HG03097 (cell line): Measurements from ENCODE around the gene ELL2.

Experiments used
- ATAC-seq: cut with Tn5 transposase; IDR thresholded peaks from one replicate; pipeline ENCODE4 v1.9.1; 2021; ENCODE audit not compliant: unreplicated experiment, low FRiP score

The ELL2 gene

DNA sequence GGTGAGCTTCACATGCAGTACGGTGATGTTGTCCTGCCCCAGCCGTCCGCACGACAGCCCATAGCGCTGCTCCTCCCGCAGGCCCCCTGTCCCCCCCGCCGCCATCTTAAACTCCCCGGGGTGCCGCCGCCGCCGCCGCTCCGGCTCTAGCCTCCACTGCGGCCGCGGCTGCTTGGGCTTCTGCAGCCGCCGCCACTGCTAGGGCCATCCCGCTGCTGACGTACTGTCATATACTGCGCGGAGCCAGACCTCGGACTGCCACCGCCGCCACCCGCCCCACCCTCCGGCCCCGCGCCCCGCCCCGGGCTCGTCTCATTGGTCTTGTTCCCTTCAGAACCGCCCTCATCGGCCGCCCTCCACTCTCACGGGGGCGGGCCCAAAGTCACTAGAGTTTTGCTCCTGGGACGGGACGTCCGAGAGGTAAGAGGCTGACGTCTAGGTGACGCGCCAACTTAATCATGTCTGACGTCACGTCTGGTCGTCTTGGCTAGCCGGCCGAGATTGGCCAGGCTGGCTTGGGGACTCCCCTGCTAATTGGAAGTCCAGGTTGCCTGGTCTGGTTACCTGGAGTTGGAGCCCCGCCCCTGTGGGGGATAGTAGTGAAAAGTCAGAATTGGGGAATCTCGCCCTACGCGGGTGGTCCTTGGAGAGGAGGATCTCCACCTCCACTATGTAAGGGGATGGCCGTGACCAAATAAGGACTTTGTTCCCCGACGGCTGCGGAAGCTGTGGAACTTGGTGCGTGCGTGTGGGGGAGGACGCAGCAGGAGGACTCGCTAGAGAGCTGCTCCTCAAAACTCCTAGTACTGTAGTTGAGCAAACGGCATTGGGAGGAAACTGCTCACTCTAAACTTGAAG lies at the start of gene ELL2:
ELL2 (minus strand) TSS at position 235 of the 858 bp plus-strand sequence; CDS start at position 105, 130 bp downstream.
- ATAC-seq, result peak; percentile 83

DNA sequence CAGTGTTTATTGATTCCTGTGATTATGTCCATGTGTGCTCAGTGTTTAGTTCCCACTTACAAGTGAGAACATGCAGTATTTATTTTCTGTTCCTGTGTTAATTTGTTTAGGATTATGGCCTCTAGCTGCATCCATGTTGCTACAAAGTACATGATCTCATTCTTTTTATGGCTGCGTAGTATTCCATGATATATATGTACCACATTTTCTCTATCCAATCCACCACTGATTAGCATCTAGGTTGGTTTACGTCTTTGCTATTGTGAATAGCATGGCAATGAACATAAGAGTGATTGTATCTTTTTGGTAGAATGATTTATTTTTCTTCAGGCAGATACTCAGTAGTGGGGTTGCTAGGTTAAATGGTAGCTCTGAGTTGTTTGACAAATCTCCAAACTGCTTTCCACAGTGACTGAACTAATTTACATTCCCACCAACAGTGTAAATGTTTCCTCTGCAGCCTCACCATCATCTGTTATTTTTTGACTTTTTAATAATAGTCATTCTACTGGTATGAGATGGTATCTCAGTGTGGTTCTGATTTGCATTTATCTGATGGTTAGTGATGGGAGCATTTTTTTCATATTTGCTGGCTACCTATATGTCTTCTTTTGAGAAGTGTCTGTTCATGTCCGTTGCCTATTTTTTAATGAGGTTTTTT lies 47.5 kb upstream of the ELL2 start:
- ATAC-seq, result no peak

DNA sequence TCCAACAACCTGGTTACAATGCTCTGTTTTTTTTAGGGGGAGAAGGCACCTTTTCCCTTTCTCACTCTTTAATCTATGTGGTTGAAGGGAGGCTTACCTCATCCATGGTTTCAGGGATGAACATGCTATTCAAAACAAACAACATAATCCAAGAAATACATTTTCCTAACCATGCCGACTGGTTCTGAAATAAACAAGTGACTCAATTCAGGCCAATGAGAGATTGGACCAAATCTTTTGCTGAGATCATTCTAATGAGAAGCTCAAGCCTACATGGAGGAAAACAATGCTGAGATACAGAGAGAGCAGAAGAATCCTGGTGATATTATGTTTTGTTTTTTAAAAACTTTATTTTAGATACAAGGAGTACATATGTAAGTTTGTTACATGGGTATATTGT lies 46.8 kb upstream of the ELL2 start:
- ATAC-seq, result no peak

DNA sequence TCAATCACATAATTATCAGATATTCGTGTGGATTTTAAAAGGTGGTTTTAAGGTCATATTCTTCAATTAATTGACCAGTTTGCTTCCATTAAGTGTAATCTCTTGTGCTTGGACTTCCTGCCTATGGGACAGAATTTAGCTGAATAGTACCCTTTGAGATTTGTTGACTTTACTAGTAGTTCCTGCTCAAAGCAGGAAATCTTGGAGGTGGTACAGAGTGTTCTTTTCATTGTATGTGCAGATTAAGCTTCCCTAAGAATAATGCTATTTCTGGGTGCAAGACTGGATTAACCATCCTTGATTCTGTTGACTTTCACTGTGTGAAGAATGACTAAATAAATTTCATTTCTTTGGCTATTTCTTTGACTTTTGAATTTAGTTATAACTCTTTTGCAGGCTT lies 45.4 kb upstream of the ELL2 start:
- no peak for ATAC-seq

DNA sequence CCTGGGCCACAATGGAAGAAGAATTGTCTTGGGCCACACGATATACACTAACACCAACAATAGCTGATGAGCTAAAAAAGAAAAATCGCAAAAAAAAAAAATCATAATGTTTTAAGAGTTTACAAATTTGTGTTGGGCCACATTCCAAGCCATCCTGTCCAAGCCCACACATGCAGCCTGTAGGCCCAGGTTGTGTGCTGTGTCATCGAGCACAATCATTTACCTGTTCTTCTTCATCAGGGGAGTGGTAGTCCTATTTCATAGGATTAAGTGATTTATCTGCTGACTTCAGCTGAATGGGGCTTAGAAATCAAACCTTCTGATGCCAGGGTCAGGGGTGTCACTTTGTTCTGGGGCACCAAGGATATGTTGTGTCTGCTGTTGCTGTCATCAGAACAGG lies 44.6 kb upstream of the ELL2 start:
- ATAC-seq, result no peak

DNA sequence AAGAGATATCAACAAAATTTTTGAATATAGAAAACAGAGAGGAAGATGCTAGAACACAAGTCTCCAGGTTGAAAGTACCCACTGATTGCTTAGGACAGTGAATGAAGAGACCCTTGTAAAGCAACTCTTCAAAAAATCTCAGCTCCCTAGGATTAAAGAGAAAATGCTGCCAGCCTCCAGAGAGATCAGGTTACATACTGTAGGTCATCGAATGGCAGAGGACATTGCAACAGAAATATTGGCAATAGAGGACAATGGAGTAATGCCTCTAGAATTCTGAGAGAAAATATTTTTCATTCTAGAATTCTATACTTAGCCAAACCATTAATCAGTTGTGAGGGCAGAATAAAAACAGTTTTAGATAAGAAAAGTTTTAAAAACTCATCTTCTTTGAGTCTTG lies 43.1 kb upstream of the ELL2 start:
- ATAC-seq, result no peak

DNA sequence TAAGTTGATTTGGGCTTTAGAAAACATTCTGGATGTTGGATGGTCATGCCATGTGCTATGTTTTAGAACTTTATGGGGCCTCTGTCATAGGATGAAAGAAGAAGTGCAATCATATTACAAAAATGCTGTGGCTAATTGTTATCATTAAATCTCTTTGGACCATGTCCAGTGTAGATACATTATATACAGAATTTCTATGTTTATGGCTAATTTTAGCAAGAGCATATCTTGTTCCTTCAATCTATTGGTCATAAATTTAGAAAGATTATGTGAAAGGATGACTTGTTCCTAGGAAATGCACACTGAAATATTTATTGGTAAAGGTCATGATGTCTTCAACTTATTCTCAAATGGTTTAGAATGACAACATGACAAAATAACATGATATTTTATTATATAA lies 42.4 kb upstream of the ELL2 start:
- no peak for ATAC-seq

DNA sequence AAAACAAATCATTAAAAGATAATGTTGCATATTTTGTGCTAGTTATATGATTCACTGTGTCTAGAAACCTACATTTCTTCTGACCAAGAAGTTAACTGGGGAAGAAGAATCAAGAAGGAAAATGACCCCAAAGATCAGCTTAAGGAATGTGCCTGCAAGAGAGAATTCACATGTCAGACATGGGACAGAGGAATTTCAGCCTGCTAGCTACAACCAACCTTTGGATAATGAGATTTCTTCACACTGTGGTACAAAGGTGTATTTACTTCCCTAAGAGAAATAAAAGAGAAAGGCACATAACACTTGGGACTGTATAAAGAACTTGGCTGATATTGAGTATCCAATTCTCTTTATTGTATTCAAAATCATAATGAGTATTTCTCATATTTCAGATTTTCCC lies 39.6 kb upstream of the ELL2 start:
- ATAC-seq, result no peak

DNA sequence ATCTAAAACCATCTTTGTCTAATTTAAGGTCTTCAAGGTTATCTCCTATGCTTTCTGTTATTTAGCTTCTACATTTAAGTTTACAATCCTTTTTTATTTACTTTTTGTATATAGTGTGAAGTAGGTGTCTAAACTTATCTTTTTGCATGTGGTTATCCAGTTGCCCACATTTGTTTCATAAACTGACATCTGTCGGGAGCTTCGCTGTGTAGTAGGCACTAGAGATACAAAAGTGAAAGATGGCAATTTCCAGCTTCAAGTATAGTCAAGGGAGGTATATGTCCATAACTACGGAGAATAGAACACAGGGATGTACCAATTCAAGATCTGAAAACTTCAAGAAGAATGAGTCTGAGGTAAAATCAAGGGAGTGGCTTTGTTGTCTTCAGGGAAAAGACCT lies 38.7 kb upstream of the ELL2 start:
- no peak for ATAC-seq

DNA sequence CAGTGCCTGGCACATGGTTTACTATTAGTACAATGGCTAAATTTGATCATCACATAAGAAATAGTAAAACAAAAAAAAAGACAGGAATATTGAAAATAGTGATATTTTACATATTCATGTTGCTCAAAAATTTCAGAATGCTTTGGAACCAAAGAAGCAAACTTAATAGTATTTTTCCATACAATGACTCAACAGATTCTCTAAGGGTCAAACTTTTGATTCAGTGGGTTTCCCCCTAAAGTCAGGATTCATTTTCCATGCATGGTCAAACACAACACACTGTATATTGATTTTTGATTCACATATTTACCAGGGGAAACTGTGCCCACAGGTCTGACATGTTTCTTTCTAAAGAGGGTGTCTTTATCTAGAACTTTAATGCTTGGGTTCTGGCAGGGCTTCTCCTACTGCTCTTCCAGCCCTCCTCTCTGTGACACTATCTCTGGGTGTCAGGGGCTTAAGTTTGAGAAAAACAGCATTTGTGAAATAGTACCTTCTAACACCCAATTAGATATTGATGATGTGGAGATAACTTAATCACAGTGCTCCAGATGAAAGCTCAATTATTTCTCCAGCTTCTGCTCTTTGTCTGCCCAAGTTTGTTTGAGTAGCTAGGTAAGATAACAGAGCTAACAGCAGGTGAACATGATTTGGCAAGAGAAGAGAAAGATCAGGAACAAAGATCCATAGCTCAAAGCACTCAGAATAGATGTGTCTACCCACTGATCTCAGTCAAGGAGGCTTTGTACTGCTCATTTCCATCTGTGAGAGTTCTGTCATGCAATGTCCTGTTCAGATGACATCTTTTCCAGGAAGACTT lies 35.5 kb upstream of the ELL2 start:
- ATAC-seq, result no peak

DNA sequence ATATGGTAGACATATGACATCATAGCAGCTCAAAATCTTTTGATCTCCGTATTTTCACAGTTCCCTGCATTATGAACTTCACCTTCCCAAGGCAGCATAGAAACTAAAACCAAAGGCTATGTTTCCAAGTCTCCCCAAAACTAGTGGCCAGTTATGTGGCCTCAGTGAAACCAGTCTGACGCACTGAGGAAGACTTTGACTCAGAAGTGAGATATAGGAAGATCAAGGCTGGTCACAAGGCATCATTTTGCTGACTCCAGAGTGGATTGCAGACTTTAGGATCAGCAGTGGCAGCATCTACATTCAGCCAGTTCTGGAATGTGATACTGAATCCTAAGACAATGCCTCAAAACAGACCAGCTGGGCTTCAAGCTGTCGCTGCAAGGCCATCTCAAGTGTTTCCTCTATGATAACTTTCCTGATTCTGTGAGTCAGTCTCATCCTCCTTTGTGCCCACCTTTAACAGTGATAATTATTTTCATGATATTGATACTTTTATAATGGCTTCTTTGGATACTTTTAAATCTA lies 34.4 kb upstream of the ELL2 start:
- no peak for ATAC-seq

DNA sequence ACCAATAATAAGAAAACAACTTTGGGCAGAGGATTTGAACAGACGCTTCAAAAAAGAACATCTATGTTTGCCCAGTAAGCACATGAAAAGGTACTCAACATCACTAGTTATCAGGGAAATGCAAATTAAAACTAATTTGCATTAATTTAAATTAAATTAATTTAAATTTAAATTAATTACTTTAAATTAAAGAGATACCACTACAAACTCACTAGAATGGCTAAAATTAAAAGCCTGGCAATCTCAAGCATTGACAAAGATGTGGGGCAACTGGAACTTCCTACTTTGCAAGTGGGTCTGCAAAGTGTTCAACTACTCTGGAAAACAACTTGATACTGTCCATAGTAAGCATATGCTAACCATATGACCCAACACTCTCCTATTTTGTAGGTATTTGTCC lies 32.1 kb upstream of the ELL2 start:
- no peak for ATAC-seq

DNA sequence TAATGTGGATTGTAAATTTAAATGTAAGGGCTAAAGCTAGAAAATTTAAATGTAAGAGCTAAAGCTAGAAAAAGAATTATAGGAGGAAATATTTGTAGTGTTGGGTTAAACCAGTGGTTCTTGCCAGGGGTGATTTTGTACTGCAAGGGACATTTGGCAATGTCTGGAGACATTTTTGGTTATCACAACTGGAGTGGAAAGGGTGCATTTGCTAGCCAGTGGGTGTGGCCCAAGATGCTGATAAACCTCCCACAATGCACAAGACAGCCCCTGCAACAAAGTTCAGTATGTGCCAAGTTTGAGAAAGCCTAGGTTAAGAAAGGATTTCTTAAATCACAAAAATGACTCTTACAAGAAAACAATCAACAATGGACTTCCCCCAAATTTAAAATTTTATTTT lies 31.6 kb upstream of the ELL2 start:
- ATAC-seq, result no peak

DNA sequence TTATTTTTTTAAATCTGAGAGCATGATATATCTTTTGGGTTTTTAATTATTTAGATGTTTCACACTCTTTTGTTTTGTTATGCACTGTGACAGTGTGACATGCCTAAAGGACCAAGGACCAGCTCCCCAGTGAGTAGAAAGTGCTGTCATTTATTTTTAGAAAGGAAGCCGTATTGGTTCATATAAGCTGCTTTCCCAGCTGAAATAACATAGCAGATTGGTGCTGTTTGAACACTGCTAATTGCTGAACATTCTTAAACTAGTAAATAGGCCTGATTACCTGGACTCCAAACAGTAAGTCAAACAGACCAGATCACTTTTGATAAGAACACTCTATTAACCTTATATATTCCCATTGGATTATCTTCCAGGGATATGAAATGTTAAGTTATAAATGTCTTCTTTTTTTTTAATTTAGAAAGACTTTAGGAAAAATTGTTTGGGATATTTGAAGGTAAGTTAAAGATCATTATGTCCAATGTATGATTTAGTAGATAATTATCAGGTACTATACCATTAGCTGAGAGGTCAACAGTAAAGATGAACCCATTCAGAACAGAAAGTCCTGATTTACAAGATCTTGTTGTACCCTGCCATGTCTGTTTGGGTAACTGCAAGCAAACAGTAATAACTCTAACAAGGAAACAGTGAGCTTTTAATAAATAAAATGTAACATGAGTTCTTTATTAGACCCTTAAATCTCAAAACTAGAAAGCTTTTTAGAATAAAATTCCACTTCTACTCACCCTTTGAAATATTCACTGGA lies 27.8 kb upstream of the ELL2 start:
- ATAC-seq, result no peak

DNA sequence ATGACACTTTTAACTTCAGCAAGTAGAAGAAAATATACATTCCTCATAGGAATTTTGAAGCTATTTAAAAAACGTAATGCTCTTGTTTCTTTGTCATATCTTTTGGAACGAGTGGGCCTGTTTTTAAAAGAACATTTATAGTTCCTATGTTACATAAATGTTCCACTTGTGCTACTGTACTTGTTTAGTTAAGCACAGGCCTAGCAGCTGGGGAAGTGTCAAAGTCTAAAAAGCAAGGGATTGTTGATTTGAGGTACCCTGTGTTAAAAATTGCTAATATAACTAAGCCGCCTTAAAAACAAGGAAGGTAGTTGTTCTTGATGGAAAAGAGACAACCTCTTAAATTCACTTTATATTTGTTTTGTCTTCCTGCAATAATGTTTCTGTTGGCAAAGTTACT lies 27.2 kb upstream of the ELL2 start:
- ATAC-seq, result no peak

DNA sequence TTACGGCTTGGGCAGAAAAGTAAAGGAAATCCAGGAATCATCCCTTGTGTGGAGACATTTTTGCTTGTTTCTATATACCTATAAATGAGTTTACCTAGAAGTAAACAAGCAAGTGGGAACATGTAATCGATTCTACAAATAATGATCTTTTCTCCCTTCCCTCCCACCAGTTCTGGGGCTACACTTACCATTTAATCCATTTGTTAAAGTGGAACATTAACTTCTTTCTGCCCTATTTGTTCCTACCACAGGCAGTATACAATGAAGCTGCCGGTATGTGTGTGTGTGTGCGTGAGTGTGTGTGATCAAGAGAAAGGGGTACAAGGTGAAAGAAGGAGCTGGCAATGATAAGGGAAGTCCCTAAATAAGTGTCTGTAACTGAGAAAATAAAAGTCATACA lies 26.4 kb upstream of the ELL2 start:
- no peak for ATAC-seq

DNA sequence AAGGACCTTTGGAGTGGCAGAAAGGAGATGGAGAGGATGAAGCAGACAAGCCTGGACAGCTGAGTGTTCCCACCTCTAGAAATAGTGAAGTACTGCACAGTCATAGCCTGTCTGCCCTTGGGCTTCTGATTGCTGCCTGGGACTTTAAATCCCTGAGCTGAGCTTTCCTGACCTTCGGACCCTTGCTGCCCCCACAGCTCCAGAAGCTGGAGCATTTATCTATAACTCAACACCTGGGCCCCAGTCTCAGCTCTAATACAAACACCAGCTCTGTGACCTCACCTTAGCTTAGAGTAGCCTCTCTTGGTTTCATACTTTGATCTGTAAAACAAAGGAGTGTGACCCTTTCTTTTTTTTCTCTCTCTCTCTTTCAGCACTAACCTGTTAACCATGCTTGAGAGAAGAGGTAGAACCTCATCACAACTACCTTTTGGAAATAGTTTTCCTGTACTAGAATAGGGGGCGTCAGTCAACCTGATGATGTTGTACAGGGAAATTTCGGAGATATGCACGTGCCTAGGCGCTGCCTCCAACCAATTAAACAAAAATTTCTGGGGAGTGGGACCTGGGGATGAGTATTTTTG lies 25.4 kb upstream of the ELL2 start:
- ATAC-seq, result no peak

DNA sequence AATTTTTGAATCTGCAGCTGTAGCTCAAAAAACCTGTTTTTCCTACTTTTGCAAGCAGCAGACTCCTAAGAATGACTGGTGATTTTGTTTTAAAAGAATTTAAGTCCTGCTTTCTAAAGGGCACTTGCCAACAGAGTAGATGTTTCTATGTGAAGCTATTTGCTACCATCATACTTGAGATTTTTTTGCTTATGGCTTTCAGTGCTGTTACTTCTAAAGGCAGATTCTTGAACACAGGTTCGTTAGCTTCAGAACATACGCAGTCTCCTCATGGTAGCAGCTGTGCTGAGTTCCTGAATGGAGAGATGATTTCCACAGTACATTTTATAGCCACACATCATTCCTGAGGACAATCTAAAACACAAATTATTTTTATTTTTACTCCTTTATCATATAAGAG lies 24.4 kb upstream of the ELL2 start:
- no peak for ATAC-seq

DNA sequence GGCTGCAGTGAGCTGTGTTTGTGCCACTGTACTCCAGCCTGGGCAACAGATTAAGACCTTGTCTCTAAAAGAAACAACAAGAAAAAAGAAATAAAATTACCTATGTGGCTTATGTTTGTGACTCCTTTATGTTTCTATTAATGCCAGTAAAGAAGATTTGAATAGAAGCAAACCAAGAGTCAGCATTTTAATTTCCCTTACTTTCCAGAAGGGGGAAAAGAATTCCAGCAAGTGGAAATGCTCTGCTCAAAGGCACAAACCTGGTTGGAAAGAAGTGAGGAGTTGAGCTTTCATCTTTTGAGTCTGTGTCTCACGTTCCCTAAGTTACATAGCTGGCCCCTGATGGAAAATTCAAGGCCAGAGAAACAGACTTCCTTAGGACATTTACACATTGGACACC lies 23.6 kb upstream of the ELL2 start:
- no peak for ATAC-seq

DNA sequence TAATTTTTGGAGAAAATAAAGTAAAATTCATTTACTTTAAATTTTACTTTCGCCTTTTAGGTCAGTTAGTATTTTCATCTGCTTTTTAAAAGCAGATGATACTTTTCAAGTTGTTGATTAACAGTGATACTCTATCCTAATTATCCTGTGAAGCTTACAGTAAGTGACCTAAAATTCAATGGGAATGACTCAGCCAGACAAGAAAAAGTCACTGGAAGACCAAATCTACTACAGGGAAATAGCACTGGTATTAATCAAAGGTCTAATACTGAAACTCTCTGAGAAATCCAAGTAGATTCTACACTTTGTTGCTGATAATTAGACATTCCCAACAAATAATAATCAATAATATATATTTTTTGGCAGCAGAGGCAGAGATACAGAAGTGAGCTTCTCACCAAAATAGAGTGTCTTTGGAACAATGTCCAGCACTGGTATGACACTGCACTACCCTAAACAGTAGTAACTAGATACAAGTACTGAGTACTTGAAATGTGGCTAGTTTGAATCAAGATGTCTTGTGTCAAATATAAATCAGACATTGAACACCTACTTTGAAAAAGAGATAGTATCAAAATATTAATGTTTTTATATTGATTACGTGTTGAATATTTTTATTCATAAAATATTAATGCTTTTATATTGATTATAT lies 22.8 kb upstream of the ELL2 start:
- ATAC-seq, result no peak
